ENCODE measurements around the gene CD244. TPM values are rescaled to one million over a fixed set of nuclear protein-coding genes. Genes with fewer than 3 reads are reported as not detected.
A peak's percentile ranks its signal among the peaks of the same experiment; 100 is the strongest.

CD244 gene
- total RNA-seq, 1 experiment from 2014 or later: not detected

- intact Hi-C loops (cut with micrococcal nuclease; ENCODE audit: unreplicated experiment): no loop called here
- Histone ChIP-seq H3K27me3 (ENCODE audit: insufficient read depth, low read depth) (no peaks in the 10 kb centered on the region), H3K9me2 (ENCODE audit: insufficient read depth) (no peaks in the 10 kb centered on the region), H3K4me3 (no peak overlapping the region), H4K20me1 (ENCODE audit: insufficient read depth) (no peaks in the 10 kb centered on the region), H3K27ac (no peak overlapping the region), H3K79me2 (ENCODE audit: low read depth) (no peaks in the 10 kb centered on the region), H3K36me3 (ENCODE audit: low read depth) (no peaks in the 10 kb centered on the region), H2AFZ (no peak overlapping the region), H3K4me1 (replicated peaks; ENCODE audit: insufficient read depth) (no peaks in the 10 kb centered on the region), H3F3A (ENCODE audit: insufficient read depth, low read depth) (no peaks in the 10 kb centered on the region), H3K9me3 (ENCODE audit: insufficient read depth, low read depth) (no peaks in the 10 kb centered on the region), H3K4me2 (no peak overlapping the region)
- no peak for DNase-seq
- no peak for TF ChIP-seq CTCF (conservative IDR thresholded peaks at IDR 0.05)
- TF ChIP-seq EZH2 (IDR thresholded peaks at IDR 0.05; ENCODE audit: low read depth): no peak
- POLR2A ChIA-PET (ENCODE audit: unreplicated experiment): no interaction called here
- CTCF ChIA-PET: no interaction called here
- no TSS peak for BruUV-seq (replicated peaks)
These were observed 4.6 kb downstream of the CD244 start for GRCh38 chr1:160858097-160858496.

GRCh38 chr1:160855181-160855981 lies 7.3 kb downstream of the CD244 start:
- Histone ChIP-seq H3K4me1 (replicated peaks; ENCODE audit: insufficient read depth) (no peaks in the 10 kb centered on the region), H3K27ac (no peak overlapping the region), H4K20me1 (ENCODE audit: insufficient read depth) (no peaks in the 10 kb centered on the region), H3K79me2 (ENCODE audit: low read depth) (no peaks in the 10 kb centered on the region), H2AFZ (0 out of 2 replicates have a peak overlapping the region, but pooled peaks have one; percentile 54), H3K27me3 (ENCODE audit: insufficient read depth, low read depth) (peaks cover 10% of the 10 kb centered on the region), H3K9me3 (ENCODE audit: insufficient read depth, low read depth) (no peaks in the 10 kb centered on the region), H3K9me2 (ENCODE audit: insufficient read depth) (no peaks in the 10 kb centered on the region), H3K4me3 (no peak overlapping the region), H3K4me2 (no peak overlapping the region), H3K36me3 (ENCODE audit: low read depth) (no peaks in the 10 kb centered on the region), H3F3A (ENCODE audit: insufficient read depth, low read depth) (no peaks in the 10 kb centered on the region)
- ChIA-PET POLR2A (ENCODE audit: unreplicated experiment) (interaction anchor here (0.7 kb wide), 1 partner anchor 135 kb away, joined by 11 read pairs; no protein-coding TSS in a partner anchor), CTCF (no interaction called here)
- DNase-seq: no peak
- intact Hi-C loops (cut with micrococcal nuclease; ENCODE audit: unreplicated experiment): no loop called here
- no peak for TF ChIP-seq EZH2 (IDR thresholded peaks at IDR 0.05; ENCODE audit: low read depth)
- TF ChIP-seq CTCF (conservative IDR thresholded peaks at IDR 0.05): no peak
- BruUV-seq (replicated peaks): no TSS peak

- ChIA-PET CTCF (no interaction called here), POLR2A (ENCODE audit: unreplicated experiment) (no interaction called here)
- TF ChIP-seq EZH2 (IDR thresholded peaks at IDR 0.05; ENCODE audit: low read depth) (no peak), CTCF (conservative IDR thresholded peaks at IDR 0.05) (no peak)
- no peaks in the 10 kb centered on the region for H3K36me3 ChIP-seq (ENCODE audit: low read depth)
- no peaks in the 10 kb centered on the region for H3K4me1 ChIP-seq (replicated peaks; ENCODE audit: insufficient read depth)
- DNase-seq: no peak
- no peaks in the 10 kb centered on the region for H3K79me2 ChIP-seq (ENCODE audit: low read depth)
- H3K27ac ChIP-seq: no peak overlapping the region
- no peaks in the 10 kb centered on the region for H3K9me3 ChIP-seq (ENCODE audit: insufficient read depth, low read depth)
- H4K20me1 ChIP-seq (ENCODE audit: insufficient read depth): no peaks in the 10 kb centered on the region
- peaks cover 15% of the 10 kb centered on the region for H3K27me3 ChIP-seq (ENCODE audit: insufficient read depth, low read depth)
- no peak overlapping the region for H3K4me2 ChIP-seq
- H3K4me3 ChIP-seq: no peak overlapping the region
- H2AFZ ChIP-seq: no peak overlapping the region
- H3K9me2 ChIP-seq (ENCODE audit: insufficient read depth): no peaks in the 10 kb centered on the region
- no peaks in the 10 kb centered on the region for H3F3A ChIP-seq (ENCODE audit: insufficient read depth, low read depth)
- intact Hi-C loops (cut with micrococcal nuclease; ENCODE audit: unreplicated experiment): no loop called here
- BruUV-seq (replicated peaks): no TSS peak
These were observed 8.9 kb downstream of the CD244 start for GRCh38 chr1:160853754-160854153.

All from PC-9 (cell line).